Right cardiac atrium (tissue), 5 donors: ENCODE data around the gene NDC1. TPM values are rescaled to one million over a fixed set of nuclear protein-coding genes. Genes with fewer than 3 reads are reported as not detected.

Experiments used
- ATAC-seq, 2 donors: fragments of 200-7000 bp; cut with Tn5 transposase; one replicate each; pipeline versions ENCODE4 v1.8.0 to v1.9.1; 2020; ENCODE audit warnings: moderate library complexity in 2 of 2, mild to moderate bottlenecking in 1 of 2
- DNase-seq, 3 donors: peaks; one replicate each; pipeline ENCODE4 v3.0.0-alpha.2; 2020
- H3K27ac ChIP-seq: one replicate; pipeline ENCODE4 v1.5.1; 2013; ENCODE audit warnings: mild to moderate bottlenecking, low read length, control low read depth, moderate library complexity
- H3K27me3 ChIP-seq: one replicate; pipeline ENCODE4 v1.6.1; 2013; ENCODE audit not compliant: control insufficient read depth, insufficient read depth
- H3K4me1 ChIP-seq: one replicate; pipeline ENCODE4 v1.6.1; 2013; ENCODE audit warnings: low read length; ENCODE audit not compliant: control insufficient read depth, insufficient read depth
- H3K4me3 ChIP-seq: one replicate; pipeline ENCODE4 v1.5.1; 2013; ENCODE audit warnings: low read length, control low read depth
- H3K9me3 ChIP-seq: one replicate; pipeline ENCODE4 v1.6.1; 2013; ENCODE audit warnings: low read length; ENCODE audit not compliant: control insufficient read depth
- WGBS: extraction: QIAGEN DNeasy Blood & Tissue Kit; methylation state at CpG from one replicate; pipeline ENCODE4 v1.1.7; 2013; 5-methylcytosine and 5-hydroxymethylcytosine counted together
- intact Hi-C, 4 donors: fragments of 100-400 bp; cut with DNase I; formaldehyde crosslinking; loops; one replicate each; pipeline versions ENCODE4 v1.11.0 to v1.14.0; 2022 to 2023
- polyA plus RNA-seq: library from polyadenylated mRNA; stranded (reverse); fragments of 200-250 nt; gene quantifications from one replicate; pipeline ENCODE4 v1.2.3, GENCODE V29; 2013
- total RNA-seq, 4 donors: library from RNA; stranded (reverse); fragmentation: NEBNext Ultra II Directional; extraction: Animal tissue kit (Norgen Biotek cat#: 25700); gene quantifications; one replicate each; pipeline ENCODE4 v1.2.1, GENCODE V29; 2021
- donor health status: healthy with polysubstance abuse.
- donor health status: DM: no; HTN: yes; CAD: no.
- donor health status: DM: no; HTN: no; CAD: no.
- donor health status: DM: no; HTN: yes; CAD: no; lungs with severe emphysema.
- donor health status: DM: yes; HTN: yes; CAD: no.

The NDC1 gene
- total and polyA plus RNA-seq, 5 donors: 2.5 to 8.5 (median 5.9) TPM

- Histone ChIP-seq H3K9me3 (no peaks in the 10 kb centered on the region), H3K27me3 (no peaks in the 10 kb centered on the region), H3K4me3 (no peak overlapping the region), H3K27ac (no peak overlapping the region), H3K4me1 (no peaks in the 10 kb centered on the region)
- intact Hi-C loops: no loop called here
- DNase-seq (no peak), ATAC-seq (no peak)
- WGBS: 89% methylated on average over 8 of the region's 8 CpGs
Measured at GRCh38 chr1:53731779-53732305, 106.3 kb downstream of the NDC1 start.

GRCh38 chr1:53731043-53731600, 107.0 kb downstream of the NDC1 start:
- Histone ChIP-seq H3K4me1 (no peaks in the 10 kb centered on the region), H3K27ac (no peak overlapping the region), H3K4me3 (no peak overlapping the region), H3K27me3 (no peaks in the 10 kb centered on the region), H3K9me3 (no peaks in the 10 kb centered on the region)
- WGBS: 92% methylated on average over 10 of the region's 10 CpGs
- ATAC-seq (no peak), DNase-seq (no peak)
- intact Hi-C loops: no loop called here

GRCh38 chr1:53730224-53730865, 107.8 kb downstream of the NDC1 start:
- no peak for DNase-seq
- Histone ChIP-seq H3K27me3 (no peaks in the 10 kb centered on the region), H3K27ac (no peak overlapping the region), H3K9me3 (no peaks in the 10 kb centered on the region), H3K4me3 (no peak overlapping the region), H3K4me1 (no peaks in the 10 kb centered on the region)
- intact Hi-C loops: no loop called here
- ATAC-seq: no peak
- 90% methylated on average over 12 of the region's 12 CpGs for WGBS

DNA sequence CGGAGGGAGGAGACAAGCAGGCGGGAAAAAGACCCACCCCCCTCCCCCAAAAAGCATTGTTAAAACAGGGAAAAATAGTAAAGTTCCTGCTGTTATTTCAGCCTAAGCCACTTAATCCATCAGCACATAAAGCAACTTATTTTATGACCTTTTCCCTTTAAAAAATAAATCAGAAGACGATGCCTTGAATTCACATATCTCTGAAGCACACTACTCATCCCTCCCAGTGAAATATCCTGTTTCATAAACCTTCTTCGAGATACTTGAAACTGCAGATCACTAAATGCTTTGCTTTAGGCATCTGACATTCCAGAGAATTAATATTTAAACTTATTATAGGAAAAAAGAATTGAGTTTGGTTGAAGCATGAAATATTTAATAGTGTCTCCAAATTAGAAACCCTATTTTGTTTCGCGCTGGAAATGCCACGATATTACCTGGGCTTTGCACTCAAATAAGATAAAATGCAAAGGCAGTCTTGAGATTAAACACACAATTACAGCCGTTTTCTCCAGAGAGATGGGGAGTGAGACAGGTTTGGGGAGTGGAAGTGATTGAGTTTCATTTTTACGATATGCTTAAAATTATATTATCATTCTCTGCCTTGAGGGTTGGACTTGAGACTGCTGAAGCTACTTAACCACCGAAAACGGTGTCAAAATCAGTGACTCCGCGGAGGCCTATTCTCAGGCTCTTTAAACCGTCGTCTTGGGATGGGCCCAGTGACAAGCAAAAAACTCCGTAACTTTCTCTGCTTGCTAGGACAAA, 108.5 kb downstream of the NDC1 start:
- intact Hi-C loops: no loop called here
- H3K9me3 ChIP-seq: no peaks in the 10 kb centered on the region
- no peak overlapping the region for H3K4me3 ChIP-seq
- H3K4me1 ChIP-seq: no peaks in the 10 kb centered on the region
- no peak overlapping the region for H3K27ac ChIP-seq
- DNase-seq: no peak
- no peak for ATAC-seq
- WGBS: 85% methylated on average over 16 of the region's 16 CpGs
- no peaks in the 10 kb centered on the region for H3K27me3 ChIP-seq

DNA sequence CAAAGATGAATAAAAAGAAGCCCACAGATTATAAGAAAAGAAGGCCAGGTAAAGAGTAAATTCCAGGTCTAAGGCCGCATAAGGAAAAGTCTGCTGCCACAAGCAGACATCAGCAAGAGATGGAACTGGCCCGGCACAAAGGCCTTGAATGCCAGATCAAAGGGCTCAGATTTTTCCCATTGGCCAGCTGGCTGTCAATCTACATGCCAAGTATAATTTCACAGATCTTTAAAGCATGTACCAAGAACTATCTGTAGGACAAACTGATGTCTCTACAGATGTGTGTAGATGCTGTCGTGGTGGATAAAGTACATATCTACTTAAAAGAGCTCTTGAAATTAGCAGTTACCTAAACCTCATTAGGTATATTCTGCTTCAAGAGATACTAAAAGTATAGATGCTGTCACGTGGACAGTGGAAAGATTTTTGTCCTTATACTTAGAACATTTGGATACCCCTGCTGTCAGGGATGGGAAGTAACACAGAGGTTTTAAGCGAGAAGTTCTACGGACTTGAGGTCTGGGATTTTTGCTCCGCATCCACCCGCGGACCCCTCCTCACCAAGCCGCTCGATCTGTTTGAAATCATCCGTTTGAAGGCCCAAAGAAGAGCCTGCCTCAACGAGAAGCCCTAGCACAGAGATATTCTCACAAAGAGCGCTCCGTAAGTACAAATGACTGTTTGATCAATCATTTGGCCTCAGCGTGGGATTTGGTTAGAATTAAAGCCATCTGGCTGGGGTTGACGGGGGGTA, 109.2 kb downstream of the NDC1 start:
- WGBS: 82% methylated on average over 17 of the region's 17 CpGs
- Histone ChIP-seq H3K4me1 (no peaks in the 10 kb centered on the region), H3K9me3 (no peaks in the 10 kb centered on the region), H3K4me3 (no peak overlapping the region), H3K27ac (no peak overlapping the region), H3K27me3 (no peaks in the 10 kb centered on the region)
- DNase-seq (no peak), ATAC-seq (no peak)
- intact Hi-C loops: no loop called here

DNA sequence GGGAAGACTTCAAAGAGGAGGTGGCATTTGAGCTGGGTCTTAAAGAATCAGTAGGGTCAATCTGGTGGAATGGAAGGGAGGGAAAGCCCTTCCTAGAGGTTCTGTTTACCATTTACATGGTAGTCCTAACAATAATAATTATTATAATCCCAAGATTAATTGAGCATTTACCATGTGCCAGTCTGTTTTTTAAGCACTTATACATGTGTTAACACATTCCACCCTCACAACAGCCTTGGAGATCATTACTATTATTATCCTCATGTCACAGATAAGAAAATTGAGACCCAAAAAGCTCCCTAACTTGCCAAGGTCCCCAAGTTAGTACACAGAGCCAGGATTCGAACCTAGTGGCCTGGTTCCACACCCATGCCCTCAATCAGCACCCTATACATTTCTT, 109.9 kb downstream of the NDC1 start:
- ATAC-seq: no peak
- H3K4me3 ChIP-seq: no peak overlapping the region
- no peaks in the 10 kb centered on the region for H3K27me3 ChIP-seq
- DNase-seq: no peak
- H3K9me3 ChIP-seq: no peaks in the 10 kb centered on the region
- intact Hi-C loops: no loop called here
- H3K27ac ChIP-seq: no peak overlapping the region
- no peaks in the 10 kb centered on the region for H3K4me1 ChIP-seq
- 68% methylated on average over 1 of the region's 1 CpG for WGBS

DNA sequence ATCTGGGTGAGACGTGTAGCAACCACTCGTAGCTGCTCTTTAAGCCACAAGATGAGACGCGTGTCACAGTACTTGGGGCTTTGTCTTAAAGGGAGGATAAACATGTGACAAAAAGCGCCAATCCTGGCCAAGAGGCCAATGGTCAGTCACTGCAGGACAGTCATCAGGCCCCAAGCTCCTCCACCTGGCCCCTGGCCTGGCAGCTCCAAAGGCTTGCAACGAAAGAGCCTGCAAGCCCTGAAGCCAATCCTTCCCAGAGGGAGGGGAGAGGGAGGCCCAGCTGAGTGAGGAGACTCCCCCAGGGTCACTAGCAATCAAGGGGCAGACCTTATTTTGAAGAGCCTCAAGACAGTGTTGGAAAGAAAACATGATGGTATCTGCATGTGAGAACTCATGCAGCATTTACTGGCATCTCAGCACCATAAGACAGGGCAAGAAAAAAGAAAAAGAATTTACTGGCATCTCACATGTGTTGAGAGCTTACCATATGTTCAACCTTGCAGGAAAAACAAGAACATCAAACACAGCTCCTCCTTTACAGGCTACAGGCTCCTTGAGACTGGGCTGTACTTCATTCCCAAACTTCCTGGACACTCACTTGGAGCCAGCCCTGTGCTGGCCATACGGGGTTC, 110.5 kb downstream of the NDC1 start:
- ATAC-seq (no peak), DNase-seq (no peak)
- no peak overlapping the region for H3K27ac ChIP-seq
- H3K27me3 ChIP-seq: no peaks in the 10 kb centered on the region
- 93% methylated on average over 7 of the region's 7 CpGs for WGBS
- no peaks in the 10 kb centered on the region for H3K9me3 ChIP-seq
- intact Hi-C loops: no loop called here
- H3K4me1 ChIP-seq: no peaks in the 10 kb centered on the region
- no peak overlapping the region for H3K4me3 ChIP-seq

GRCh38 chr1:53726009-53726600, 112.0 kb downstream of the NDC1 start:
- ATAC-seq: no peak
- H3K9me3 ChIP-seq: no peaks in the 10 kb centered on the region
- no peaks in the 10 kb centered on the region for H3K4me1 ChIP-seq
- intact Hi-C loops: no loop called here
- 88% methylated on average over 8 of the region's 8 CpGs for WGBS
- H3K4me3 ChIP-seq: no peak overlapping the region
- H3K27me3 ChIP-seq: no peaks in the 10 kb centered on the region
- H3K27ac ChIP-seq: no peak overlapping the region
- DNase-seq: no peak

DNA sequence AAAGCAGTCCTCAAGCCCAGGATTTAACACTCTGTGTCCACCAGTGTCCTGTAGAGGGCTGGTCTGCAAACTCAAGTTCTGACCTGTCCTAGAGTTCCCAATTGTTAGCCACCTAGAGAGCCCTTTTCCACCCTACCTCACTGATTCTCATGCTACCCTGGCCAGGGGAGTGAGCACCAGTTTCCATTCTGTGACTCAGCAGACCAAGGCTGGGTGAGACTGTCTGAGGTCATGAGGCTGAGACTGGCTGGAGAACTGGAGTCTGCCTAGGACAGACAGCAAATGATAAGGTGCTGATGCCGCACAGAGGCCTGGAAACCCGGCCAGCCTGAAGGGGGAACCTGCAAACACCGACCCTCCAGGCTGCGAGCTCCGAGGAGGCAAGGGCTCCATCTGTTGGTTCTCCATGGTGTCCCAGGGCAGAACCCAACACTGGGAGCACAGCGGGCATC, 112.8 kb downstream of the NDC1 start:
- ATAC-seq: no peak
- H3K27me3 ChIP-seq: no peaks in the 10 kb centered on the region
- H3K4me1 ChIP-seq: no peaks in the 10 kb centered on the region
- intact Hi-C loops: no loop called here
- no peak overlapping the region for H3K4me3 ChIP-seq
- no peak for DNase-seq
- WGBS: 35% methylated on average over 6 of the region's 6 CpGs
- no peaks in the 10 kb centered on the region for H3K9me3 ChIP-seq
- H3K27ac ChIP-seq: no peak overlapping the region

DNA sequence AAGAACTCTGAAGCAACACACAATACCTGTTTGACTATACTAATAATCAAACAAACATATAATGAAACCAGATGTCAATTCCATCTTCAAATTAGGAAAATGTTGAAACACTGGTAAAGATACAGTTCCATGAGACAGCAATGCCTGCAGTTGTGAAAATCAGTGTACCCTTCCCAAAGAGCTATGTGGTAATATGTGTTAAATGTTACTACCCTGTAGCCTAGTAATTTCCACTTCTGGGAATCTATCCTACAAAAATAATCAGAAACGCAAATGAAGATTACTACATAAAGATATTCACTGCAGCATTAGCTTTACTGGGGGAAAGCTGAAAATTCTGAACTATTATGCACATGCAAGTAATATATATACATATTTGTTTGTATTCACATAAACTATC, 116.1 kb downstream of the NDC1 start:
- Histone ChIP-seq H3K27ac (no peak overlapping the region), H3K4me3 (no peak overlapping the region), H3K9me3 (no peaks in the 10 kb centered on the region), H3K4me1 (no peaks in the 10 kb centered on the region), H3K27me3 (no peaks in the 10 kb centered on the region)
- peak in 1 of 2 donors; percentile 55 for ATAC-seq
- intact Hi-C loops: no loop called here
- no peak for DNase-seq
- WGBS: 52% methylated on average over 1 of the region's 1 CpG
